ENCODE measurements around the gene MSH3.
"Not testable (repeated sequence)": the region's sequence is repeated elsewhere in the genome, so short reads cannot be mapped to it uniquely, and the experiment has no call there.

The MSH3 gene

GRCh38 chr5:80864109-80864508 is 209.7 kb downstream of the MSH3 start:
- no peak for DNase-seq

GRCh38 chr5:80864706-80865435 is 210.4 kb downstream of the MSH3 start:
- peak; percentile 72 for DNase-seq

GRCh38 chr5:80865551-80865950 is 211.1 kb downstream of the MSH3 start:
- DNase-seq: no peak

- DNase-seq: no peak
These were observed 211.9 kb downstream of the MSH3 start for GRCh38 chr5:80866371-80866770.

- peak; percentile 77 for DNase-seq
These were observed 212.8 kb downstream of the MSH3 start for GRCh38 chr5:80867233-80867632.

GRCh38 chr5:80870442-80870841 is 216.0 kb downstream of the MSH3 start:
- no peak for DNase-seq

- DNase-seq: peak; percentile 82
These were observed 217.1 kb downstream of the MSH3 start for GRCh38 chr5:80871541-80871961.

GRCh38 chr5:80874162-80874561 is 219.7 kb downstream of the MSH3 start:
- no peak for DNase-seq

- no peak for DNase-seq
These were observed 223.1 kb downstream of the MSH3 start for GRCh38 chr5:80877592-80877991.

GRCh38 chr5:80881726-80882125 is 227.3 kb downstream of the MSH3 start:
- DNase-seq: no peak

- not testable (repeated sequence) for DNase-seq
These were observed 228.9 kb downstream of the MSH3 start for GRCh38 chr5:80883390-80883789.

- DNase-seq: no peak
These were observed 229.8 kb downstream of the MSH3 start for GRCh38 chr5:80884086-80884813.

GRCh38 chr5:80884929-80885328 is 230.5 kb downstream of the MSH3 start:
- DNase-seq: peak; percentile 31

- no peak for DNase-seq
These were observed 231.0 kb downstream of the MSH3 start for GRCh38 chr5:80885396-80886000.

GRCh38 chr5:80894083-80894482 is 239.6 kb downstream of the MSH3 start:
- no peak for DNase-seq

- DNase-seq: no peak
These were observed 241.1 kb downstream of the MSH3 start for GRCh38 chr5:80895523-80895922.

GRCh38 chr5:80902624-80903023 is 248.2 kb downstream of the MSH3 start:
- not testable (repeated sequence) for DNase-seq

GRCh38 chr5:80904533-80905187 is 250.2 kb downstream of the MSH3 start:
- no peak for DNase-seq

- DNase-seq: no peak
These were observed 251.0 kb downstream of the MSH3 start for GRCh38 chr5:80905405-80905804.

- DNase-seq: no peak
These were observed 258.0 kb downstream of the MSH3 start for GRCh38 chr5:80912479-80912878.

- DNase-seq: no peak
These were observed 261.3 kb downstream of the MSH3 start for GRCh38 chr5:80915716-80916115.

- DNase-seq: no peak
These were observed 262.2 kb downstream of the MSH3 start for GRCh38 chr5:80916676-80917075.

- DNase-seq: no peak
These were observed 263.2 kb downstream of the MSH3 start for GRCh38 chr5:80917631-80918030.
